GM08714 (cell line): ENCODE results near the gene RFXANK.
"Not testable (repeated sequence)": the region's sequence is repeated elsewhere in the genome, so short reads cannot be mapped to it uniquely, and the experiment has no call there.

Experiments used
- H3K4me3 ChIP-seq: fragments of 200-500 bp; sonication (Bioruptor generic); 2 replicates; pipeline ENCODE4 v1.5.1; 2014; ENCODE audit warnings: mild to moderate bottlenecking, low read length, inconsistent platforms
- ZNF274 ChIP-seq: IDR thresholded peaks from 2 replicates; pipeline ENCODE4 v1.6.1; 2012; ENCODE audit warnings: mild to moderate bottlenecking, low read depth, low read length

The RFXANK gene

GRCh38 chr19:19205416-19206410, 13.7 kb downstream of the RFXANK start:
- TF ChIP-seq ZNF274 = no peak
- H3K4me3 ChIP-seq = no peak overlapping the region

- no peak overlapping the region for H3K4me3 ChIP-seq
- no peak for TF ChIP-seq ZNF274
Observed at GRCh38 chr19:19206938-19207337, 14.9 kb downstream of the RFXANK start.

- TF ChIP-seq ZNF274 = no peak
- no peak overlapping the region for H3K4me3 ChIP-seq
Observed at GRCh38 chr19:19207637-19208572, 15.8 kb downstream of the RFXANK start.

- no peak overlapping the region for H3K4me3 ChIP-seq
- TF ChIP-seq ZNF274 = no peak
Observed at GRCh38 chr19:19209372-19209771, 17.3 kb downstream of the RFXANK start.

- H3K4me3 ChIP-seq = no peak within 1 kb of the TSS
- TF ChIP-seq ZNF274 = no peak
Observed at GRCh38 chr19:19211499-19212420, 19.7 kb downstream of the RFXANK start, which contains the start of gene NCAN. Gene NCAN, plus strand, starts transcription at chr19:19211958. Its CDS starts 4,996 bp downstream, at chr19:19216954.

GRCh38 chr19:19212916-19213315, 20.9 kb downstream of the RFXANK start:
- no peak for TF ChIP-seq ZNF274
- no peak overlapping the region for H3K4me3 ChIP-seq

GRCh38 chr19:19213426-19214158, 21.5 kb downstream of the RFXANK start:
- TF ChIP-seq ZNF274 = no peak
- no peak overlapping the region for H3K4me3 ChIP-seq

GRCh38 chr19:19214159-19214490, 22.1 kb downstream of the RFXANK start:
- H3K4me3 ChIP-seq = no peak overlapping the region
- no peak for TF ChIP-seq ZNF274

GRCh38 chr19:19214892-19215291, 22.8 kb downstream of the RFXANK start:
- no peak for TF ChIP-seq ZNF274
- H3K4me3 ChIP-seq = no peak overlapping the region

GRCh38 chr19:19215792-19216191, 23.7 kb downstream of the RFXANK start:
- H3K4me3 ChIP-seq = no peak overlapping the region
- TF ChIP-seq ZNF274 = no peak

GRCh38 chr19:19217099-19217498, 25.0 kb downstream of the RFXANK start:
- TF ChIP-seq ZNF274 = no peak
- no peak overlapping the region for H3K4me3 ChIP-seq

- no peak overlapping the region for H3K4me3 ChIP-seq
- TF ChIP-seq ZNF274 = no peak
Observed at GRCh38 chr19:19218911-19219310, 26.9 kb downstream of the RFXANK start.

- H3K4me3 ChIP-seq = not testable (repeated sequence)
Observed at GRCh38 chr19:19221000-19221399, 28.9 kb downstream of the RFXANK start.
